KMS-11 (cell line): ENCODE measurements around the gene DMD.

Experiments used
- H2AFZ ChIP-seq: fragments of 200-600 bp; sonication (generic); 2 replicates; pipeline ENCODE4 v1.6.1; 2016; ENCODE audit warnings: antibody characterized with exemption, mixed run types, low read depth
- H3K27ac ChIP-seq: fragments of 200-600 bp; sonication (generic); 2 replicates; pipeline ENCODE4 v1.6.1; 2016; ENCODE audit warnings: mild to moderate bottlenecking, mixed run types
- H3K27me3 ChIP-seq: fragments of 200-600 bp; sonication (generic); 2 replicates; pipeline ENCODE4 v1.6.1; 2017; ENCODE audit warnings: mild to moderate bottlenecking, low read depth, mixed run types, moderate library complexity; ENCODE audit not compliant: insufficient read depth
- H3K36me3 ChIP-seq: fragments of 200-600 bp; sonication (generic); 2 replicates; pipeline ENCODE4 v1.6.1; 2017; ENCODE audit warnings: mild to moderate bottlenecking, mixed run types; ENCODE audit not compliant: insufficient read depth
- H3K4me1 ChIP-seq: fragments of 200-600 bp; sonication (generic); 2 replicates; pipeline ENCODE4 v1.6.1; 2016; ENCODE audit warnings: mild to moderate bottlenecking, low read depth, mixed run types; ENCODE audit not compliant: poor library complexity, severe bottlenecking
- H3K4me2 ChIP-seq: fragments of 200-600 bp; sonication (generic); 2 replicates; pipeline ENCODE4 v1.7.0; 2016; ENCODE audit warnings: mild to moderate bottlenecking, mixed run types
- H3K4me3 ChIP-seq: fragments of 200-600 bp; sonication (generic); IDR thresholded peaks from 2 replicates; pipeline ENCODE4 v1.6.1; 2017; ENCODE audit warnings: low read depth, low read length, mixed read lengths; ENCODE audit not compliant: insufficient read depth
- H3K79me2 ChIP-seq: fragments of 200-600 bp; sonication (generic); 2 replicates; pipeline ENCODE4 v1.6.1; 2016; ENCODE audit warnings: low read depth, mixed run types; ENCODE audit not compliant: insufficient read depth
- H3K9ac ChIP-seq: fragments of 200-600 bp; sonication (generic); 2 replicates; pipeline ENCODE4 v1.6.1; 2016; ENCODE audit warnings: mild to moderate bottlenecking, mixed run types
- H4K20me1 ChIP-seq: fragments of 200-600 bp; sonication (generic); 2 replicates; pipeline ENCODE4 v1.6.1; 2016; ENCODE audit warnings: mild to moderate bottlenecking, mixed run types; ENCODE audit not compliant: insufficient read depth
- CTCF ChIP-seq: fragments of 200-600 bp; sonication (generic); conservative IDR thresholded peaks from 2 replicates; pipeline ENCODE4 v1.6.1; 2017; ENCODE audit warnings: low read depth, mild to moderate bottlenecking, antibody characterized with exemption, low read length, moderate library complexity, mixed read lengths

DMD gene

GRCh38 chrX:31181377-31182000 lies 2029.9 kb downstream of the DMD start:
- Histone ChIP-seq H3K36me3 (no peaks in the 10 kb centered on the region), H3K27me3 (no peaks in the 10 kb centered on the region), H3K4me2 (no peak overlapping the region), H2AFZ (no peak overlapping the region), H3K79me2 (no peaks in the 10 kb centered on the region), H3K4me1 (no peaks in the 10 kb centered on the region), H3K4me3 (no peak overlapping the region), H4K20me1 (no peaks in the 10 kb centered on the region), H3K9ac (no peak overlapping the region), H3K27ac (no peak overlapping the region)
- no peak for TF ChIP-seq CTCF

GRCh38 chrX:31179203-31179602 lies 2032.1 kb downstream of the DMD start:
- TF ChIP-seq CTCF, result no peak
- H2AFZ ChIP-seq, result no peak overlapping the region
- H3K9ac ChIP-seq, result no peak overlapping the region
- H3K27ac ChIP-seq, result no peak overlapping the region
- no peaks in the 10 kb centered on the region for H3K36me3 ChIP-seq
- H3K4me1 ChIP-seq, result no peaks in the 10 kb centered on the region
- no peaks in the 10 kb centered on the region for H3K79me2 ChIP-seq
- H3K27me3 ChIP-seq, result no peaks in the 10 kb centered on the region
- H4K20me1 ChIP-seq, result no peaks in the 10 kb centered on the region
- H3K4me3 ChIP-seq, result no peak overlapping the region
- H3K4me2 ChIP-seq, result no peak overlapping the region

GRCh38 chrX:31178769-31179125 lies 2032.6 kb downstream of the DMD start:
- no peak overlapping the region for H3K9ac ChIP-seq
- no peak overlapping the region for H3K4me2 ChIP-seq
- no peak for TF ChIP-seq CTCF
- H3K79me2 ChIP-seq, result no peaks in the 10 kb centered on the region
- no peak overlapping the region for H3K4me3 ChIP-seq
- no peaks in the 10 kb centered on the region for H3K36me3 ChIP-seq
- no peak overlapping the region for H3K27ac ChIP-seq
- H3K4me1 ChIP-seq, result no peaks in the 10 kb centered on the region
- no peak overlapping the region for H2AFZ ChIP-seq
- no peaks in the 10 kb centered on the region for H3K27me3 ChIP-seq
- no peaks in the 10 kb centered on the region for H4K20me1 ChIP-seq

- Histone ChIP-seq H2AFZ (no peak overlapping the region), H3K79me2 (no peaks in the 10 kb centered on the region), H3K27ac (no peak overlapping the region), H3K36me3 (no peaks in the 10 kb centered on the region), H3K9ac (no peak overlapping the region), H3K4me2 (no peak overlapping the region), H3K27me3 (no peaks in the 10 kb centered on the region), H3K4me3 (no peak overlapping the region), H3K4me1 (no peaks in the 10 kb centered on the region), H4K20me1 (no peaks in the 10 kb centered on the region)
- no peak for TF ChIP-seq CTCF
Observed at GRCh38 chrX:31178064-31178768, 2033.1 kb downstream of the DMD start.
